Measurements from ENCODE around the gene LRRC8B.

Gene LRRC8B

DNA sequence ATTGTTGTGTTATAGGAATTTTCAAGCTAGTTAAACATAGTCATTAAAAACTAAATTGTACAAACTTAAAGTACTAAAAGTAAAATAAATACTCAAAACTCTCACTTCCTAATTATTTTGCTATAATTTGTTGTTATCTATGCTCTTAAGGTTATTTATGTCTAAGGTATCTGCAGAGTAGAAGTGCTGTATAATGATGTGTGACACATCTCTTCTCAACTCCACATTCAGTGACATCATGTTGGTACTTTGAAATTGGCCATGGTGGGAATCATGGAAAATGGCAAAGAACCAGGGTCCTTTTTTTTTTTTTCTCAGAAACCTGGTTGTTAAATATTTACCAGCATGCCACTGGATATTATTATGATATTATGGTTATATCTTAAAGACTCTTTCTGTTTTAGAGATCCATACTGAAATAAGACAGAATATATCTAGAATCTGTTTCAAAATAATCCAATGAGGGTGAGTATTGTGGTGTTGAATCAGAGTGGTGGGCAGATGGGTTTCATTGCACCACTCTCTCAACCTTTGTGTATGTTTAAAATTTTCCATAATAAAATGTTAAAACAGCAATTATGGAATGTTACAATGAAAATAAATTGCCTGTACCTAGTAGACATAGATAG, 22.4 kb downstream of the LRRC8B start:
- no peak overlapping the region for H3K4me3 ChIP-seq (ENCODE audit: low read depth, low read length)
- TF ChIP-seq, protein P1, sequence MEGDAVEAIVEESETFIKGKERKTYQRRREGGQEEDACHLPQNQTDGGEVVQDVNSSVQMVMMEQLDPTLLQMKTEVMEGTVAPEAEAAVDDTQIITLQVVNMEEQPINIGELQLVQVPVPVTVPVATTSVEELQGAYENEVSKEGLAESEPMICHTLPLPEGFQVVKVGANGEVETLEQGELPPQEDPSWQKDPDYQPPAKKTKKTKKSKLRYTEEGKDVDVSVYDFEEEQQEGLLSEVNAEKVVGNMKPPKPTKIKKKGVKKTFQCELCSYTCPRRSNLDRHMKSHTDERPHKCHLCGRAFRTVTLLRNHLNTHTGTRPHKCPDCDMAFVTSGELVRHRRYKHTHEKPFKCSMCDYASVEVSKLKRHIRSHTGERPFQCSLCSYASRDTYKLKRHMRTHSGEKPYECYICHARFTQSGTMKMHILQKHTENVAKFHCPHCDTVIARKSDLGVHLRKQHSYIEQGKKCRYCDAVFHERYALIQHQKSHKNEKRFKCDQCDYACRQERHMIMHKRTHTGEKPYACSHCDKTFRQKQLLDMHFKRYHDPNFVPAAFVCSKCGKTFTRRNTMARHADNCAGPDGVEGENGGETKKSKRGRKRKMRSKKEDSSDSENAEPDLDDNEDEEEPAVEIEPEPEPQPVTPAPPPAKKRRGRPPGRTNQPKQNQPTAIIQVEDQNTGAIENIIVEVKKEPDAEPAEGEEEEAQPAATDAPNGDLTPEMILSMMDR (IDR thresholded peaks at IDR 0.05; ENCODE audit: low read depth, low read length) = no peak
- in situ Hi-C loops (cut with HindIII; ENCODE audit: low sequenced_read_pairs) = no loop called here
- no peak for DNase-seq (ENCODE audit: low read depth, low spot score)

DNA sequence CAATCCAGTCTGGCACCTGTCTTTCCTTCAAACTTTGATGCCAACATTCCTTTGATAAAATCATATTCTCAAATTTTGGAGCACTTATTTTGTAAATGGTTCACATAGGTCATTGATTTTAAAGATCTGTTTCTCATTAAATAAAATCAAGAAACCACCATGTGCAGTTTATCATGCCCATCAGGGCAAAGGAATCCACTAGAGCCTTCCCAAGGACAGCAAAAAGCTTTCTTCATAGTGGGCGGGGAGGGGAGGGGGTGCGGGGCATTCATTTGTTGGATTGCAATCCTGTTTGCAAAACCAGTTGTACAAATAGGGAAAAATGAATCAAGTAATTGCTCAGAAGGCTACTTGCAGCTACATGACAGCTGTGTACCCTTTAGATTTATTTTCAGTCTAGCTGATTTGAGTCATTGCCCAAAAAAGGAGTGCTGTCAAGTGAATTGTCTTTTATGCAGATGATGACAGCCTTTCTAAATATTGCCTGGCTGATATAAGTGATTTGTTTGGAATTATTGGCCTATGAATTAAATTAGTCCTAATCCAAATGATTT, 23.0 kb downstream of the LRRC8B start:
- TF ChIP-seq, protein P1 (IDR thresholded peaks at IDR 0.05; ENCODE audit: low read depth, low read length) = no peak

DNA sequence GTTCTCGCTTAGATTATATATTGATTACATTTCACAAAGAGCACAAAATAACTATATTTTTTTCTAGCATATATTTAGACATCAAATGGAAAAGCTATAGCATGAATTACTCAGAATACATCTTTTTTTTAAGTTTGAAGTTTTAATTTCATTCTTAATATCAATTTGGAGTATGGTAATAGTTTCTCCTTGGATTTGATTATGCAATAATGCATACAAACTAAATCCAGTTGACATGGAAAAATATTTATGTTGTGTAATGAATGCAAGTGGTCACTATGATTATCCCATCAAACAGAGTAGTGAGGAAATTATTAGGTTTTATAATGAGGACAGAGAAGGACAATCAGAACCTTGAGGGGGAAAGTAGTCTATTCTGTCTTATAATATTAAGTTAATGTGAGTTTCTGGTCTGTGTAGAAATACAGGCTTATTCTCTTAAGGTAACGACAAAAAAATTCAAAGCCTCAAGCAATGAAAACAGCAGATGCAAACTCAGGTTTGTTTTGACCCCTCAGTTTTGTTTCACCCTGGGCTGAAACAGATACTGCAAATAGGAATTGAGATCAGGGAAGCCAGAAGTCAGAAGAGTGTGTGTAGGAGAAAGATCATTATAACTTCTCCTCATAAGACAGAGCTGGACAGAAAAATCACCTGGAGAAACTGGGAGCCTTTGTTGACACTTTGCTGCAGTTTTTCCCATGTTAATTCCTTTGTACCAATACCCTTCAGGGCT, 23.7 kb downstream of the LRRC8B start:
- TF ChIP-seq, protein P1 (IDR thresholded peaks at IDR 0.05; ENCODE audit: low read depth, low read length) = no peak
- in situ Hi-C loops (cut with HindIII; ENCODE audit: low sequenced_read_pairs) = no loop called here
- no peak overlapping the region for H3K4me3 ChIP-seq (ENCODE audit: low read depth, low read length)
- no peak for DNase-seq (ENCODE audit: low read depth, low spot score)

More for the DNA sequence above, 23.0 kb downstream of the LRRC8B start:
- no peak overlapping the region for H3K4me3 ChIP-seq (ENCODE audit: low read depth, low read length)
- in situ Hi-C loops (cut with HindIII; ENCODE audit: low sequenced_read_pairs) = no loop called here
- peak; percentile 57 for DNase-seq (ENCODE audit: low read depth, low spot score)

DNA sequence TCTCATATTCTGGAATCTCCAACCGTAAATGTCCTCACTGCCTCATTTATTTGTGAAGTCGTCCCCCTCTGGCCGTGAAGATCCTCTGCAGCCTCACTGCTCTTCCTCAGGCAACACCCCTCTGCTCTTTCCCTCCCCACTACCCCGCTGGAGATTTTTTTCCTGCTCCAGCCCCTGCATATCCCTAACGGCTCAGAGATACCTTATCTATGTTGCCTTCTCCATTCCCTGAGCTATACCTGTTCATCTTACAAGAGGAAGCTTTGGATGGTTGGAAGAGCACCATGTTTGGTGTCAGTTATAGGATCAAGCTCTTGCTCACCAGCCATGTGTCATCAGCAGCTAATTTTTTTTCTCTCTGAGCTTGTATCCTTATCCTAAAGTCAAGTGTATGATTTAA, 26.4 kb downstream of the LRRC8B start:
- no peak overlapping the region for H3K4me3 ChIP-seq (ENCODE audit: low read depth, low read length)
- in situ Hi-C loops (cut with HindIII; ENCODE audit: low sequenced_read_pairs) = no loop called here
- DNase-seq (ENCODE audit: low read depth, low spot score) = no peak
- TF ChIP-seq, protein P1 (IDR thresholded peaks at IDR 0.05; ENCODE audit: low read depth, low read length) = no peak

DNA sequence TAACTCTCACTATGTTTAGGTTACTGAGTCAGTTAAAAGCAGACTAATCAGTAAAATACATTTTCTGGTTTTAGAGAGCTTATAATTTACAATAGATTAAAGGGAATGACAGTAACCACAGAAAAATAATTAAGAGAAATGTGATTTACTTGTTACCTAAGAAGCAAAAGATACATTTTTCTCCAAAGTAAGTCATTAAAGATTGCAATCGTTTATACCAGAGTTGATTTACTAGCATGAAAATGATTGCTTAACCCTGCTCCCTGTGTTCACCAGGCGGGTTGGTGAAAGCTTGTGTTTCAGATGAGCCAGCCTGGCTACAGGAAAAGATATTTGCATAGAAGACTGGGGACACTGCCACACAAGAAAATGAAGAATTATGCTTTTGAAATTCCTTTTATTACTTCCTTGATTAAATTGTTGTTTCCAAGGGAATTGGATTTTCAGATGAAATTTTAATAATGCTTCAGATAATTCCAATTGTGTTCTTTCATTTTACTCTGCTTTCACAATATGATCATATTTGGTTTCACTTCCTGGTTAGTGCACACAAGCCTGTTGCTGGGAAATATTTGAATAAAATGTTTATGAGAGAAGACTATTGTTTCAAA, 27.9 kb downstream of the LRRC8B start:
- no peak overlapping the region for H3K4me3 ChIP-seq (ENCODE audit: low read depth, low read length)

DNA sequence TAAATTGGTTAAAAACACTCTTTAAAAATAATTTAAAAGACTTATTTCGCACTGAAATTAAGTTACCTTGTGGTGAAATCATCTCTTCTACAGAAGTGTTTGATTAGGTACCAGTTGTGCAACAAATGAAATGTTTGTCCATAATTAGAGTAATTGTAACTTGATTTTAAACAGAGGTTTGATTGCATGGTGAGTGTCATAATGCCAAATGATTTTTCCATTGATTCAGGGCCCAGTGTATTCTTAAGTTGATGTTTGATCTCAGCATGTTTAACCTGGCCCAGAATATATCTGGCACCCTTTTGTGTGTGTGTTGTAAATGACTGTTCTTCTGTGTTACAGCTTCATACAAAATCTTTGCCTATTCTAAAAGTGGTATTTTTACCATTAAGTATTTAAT, 28.5 kb downstream of the LRRC8B start:
- H3K4me3 ChIP-seq (ENCODE audit: low read depth, low read length) = no peak overlapping the region
- TF ChIP-seq, protein P1 (IDR thresholded peaks at IDR 0.05; ENCODE audit: low read depth, low read length) = no peak
- DNase-seq (ENCODE audit: low read depth, low spot score) = no peak
- in situ Hi-C loops (cut with HindIII; ENCODE audit: low sequenced_read_pairs) = no loop called here

More for the DNA sequence above, 27.9 kb downstream of the LRRC8B start:
- in situ Hi-C loops (cut with HindIII; ENCODE audit: low sequenced_read_pairs) = no loop called here
- TF ChIP-seq, protein P1 (IDR thresholded peaks at IDR 0.05; ENCODE audit: low read depth, low read length) = no peak
- DNase-seq (ENCODE audit: low read depth, low spot score) = no peak

All from astrocyte of the spinal cord (primary cell).